ENCODE results near the gene DNAJA4.

Gene DNAJA4

DNA sequence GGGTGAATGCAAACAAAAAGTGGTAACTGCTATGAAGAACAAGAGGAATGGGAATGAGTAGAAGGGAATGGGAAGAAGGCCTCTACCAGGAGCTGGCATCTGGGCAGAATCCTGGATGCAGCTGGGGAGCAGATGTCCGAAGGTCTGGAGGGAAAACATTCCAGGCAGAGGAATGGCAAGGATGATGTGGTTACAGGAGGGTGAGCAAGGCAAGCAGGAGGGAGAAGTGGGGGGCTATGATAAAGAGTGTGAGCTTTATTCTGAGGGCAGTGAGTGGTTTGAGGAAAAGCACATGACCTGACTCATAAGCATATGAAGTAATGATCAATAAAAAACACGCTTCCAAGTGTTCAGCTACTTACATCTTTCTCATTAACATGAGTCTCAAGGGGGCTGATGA, 18.0 kb downstream of the DNAJA4 start:
- no peak for DNase-seq

DNA sequence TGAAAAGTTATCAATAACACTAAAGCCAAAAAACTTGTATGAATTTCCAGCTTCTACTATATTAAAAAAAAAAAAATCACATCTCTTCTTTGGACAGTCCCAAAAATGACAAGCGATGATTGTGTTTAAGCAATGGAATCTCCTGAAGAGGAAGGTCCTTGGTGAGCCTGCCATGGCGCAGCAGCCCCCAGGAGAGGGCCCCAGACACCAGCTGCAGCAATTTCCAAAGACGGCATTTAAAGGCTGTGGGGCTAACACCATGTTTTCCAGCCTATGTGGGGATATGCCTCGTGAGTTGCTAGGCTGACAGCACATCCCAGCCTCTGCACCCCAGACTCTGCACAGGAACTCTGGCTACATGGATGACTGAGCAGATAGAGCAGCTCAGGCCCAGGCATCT, 20.4 kb downstream of the DNAJA4 start:
- DNase-seq: no peak

DNA sequence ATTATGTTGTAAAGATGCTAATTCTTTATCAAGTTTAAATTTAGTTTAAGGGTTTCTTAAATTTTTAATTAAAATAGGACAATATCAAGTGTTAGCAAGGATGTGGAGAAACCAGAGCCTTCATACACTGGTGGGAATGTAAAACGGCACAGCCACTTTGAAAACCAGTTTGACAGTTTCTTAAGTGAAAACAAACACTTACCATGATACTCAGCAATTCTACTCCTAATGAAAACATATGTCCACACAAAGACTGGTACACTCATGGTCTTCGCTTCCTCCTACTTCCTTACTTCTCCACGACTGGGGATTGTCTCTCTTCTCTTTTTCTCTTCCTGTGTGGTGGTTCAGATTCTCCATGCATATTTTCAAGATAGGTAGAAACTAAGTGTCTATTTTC, 25.9 kb downstream of the DNAJA4 start:
- no peak for DNase-seq

DNA sequence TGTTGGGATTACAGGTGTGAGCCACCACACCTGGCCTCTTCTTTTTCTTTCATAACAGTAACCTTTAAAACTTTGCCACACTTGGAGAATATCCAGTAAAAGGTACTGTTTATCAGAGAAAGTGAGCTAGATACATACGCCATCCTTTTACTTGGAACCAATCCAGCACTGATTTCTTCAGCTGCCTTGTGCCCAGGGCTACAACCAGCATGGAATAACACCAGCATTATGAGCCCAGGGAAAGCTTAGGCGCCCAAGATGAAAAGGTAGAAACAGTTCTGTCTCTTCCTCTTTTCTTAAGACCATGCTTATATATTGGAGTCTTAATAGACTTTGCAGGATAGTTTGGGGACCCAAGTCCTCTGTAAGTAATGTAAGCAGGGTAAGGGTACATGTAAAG, 26.7 kb downstream of the DNAJA4 start:
- DNase-seq: no peak

DNA sequence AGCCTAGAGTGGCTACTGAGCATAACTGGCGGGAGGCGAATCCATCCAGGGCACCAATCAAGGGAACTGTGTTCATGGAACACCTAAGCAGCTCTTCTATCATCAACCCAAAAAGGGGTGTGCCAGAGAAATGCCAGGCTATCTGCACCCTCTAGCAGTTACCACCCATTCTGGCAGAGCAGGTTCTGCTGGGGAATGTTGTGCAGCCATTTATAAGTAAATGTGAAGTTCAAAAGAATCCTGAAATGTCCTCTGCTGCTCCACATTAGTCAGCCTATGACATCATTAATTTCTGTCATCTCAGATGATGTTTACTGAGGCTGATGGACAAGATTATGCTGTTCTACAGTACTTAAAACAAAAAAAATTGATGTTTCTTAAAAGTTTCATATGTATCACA, 27.3 kb downstream of the DNAJA4 start:
- DNase-seq: no peak

DNA sequence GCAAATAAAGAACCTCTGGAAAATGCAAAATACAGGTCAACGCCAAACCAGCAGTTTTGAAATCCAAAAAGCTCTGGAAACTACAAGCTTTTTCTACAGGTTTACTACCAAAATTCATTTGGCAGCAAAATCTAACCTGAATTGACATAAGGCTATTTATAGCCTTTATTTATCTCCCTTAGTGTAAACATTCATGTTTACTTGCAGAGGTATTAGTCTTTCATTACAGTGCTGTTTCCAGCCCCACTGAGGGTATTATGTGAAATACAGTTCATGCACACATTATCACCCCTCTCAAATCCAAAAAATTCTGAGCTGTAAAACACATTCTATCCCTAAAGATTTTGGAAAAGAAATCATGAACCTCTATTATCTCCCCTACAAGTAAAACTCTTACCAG, 27.9 kb downstream of the DNAJA4 start:
- no peak for DNase-seq

DNA sequence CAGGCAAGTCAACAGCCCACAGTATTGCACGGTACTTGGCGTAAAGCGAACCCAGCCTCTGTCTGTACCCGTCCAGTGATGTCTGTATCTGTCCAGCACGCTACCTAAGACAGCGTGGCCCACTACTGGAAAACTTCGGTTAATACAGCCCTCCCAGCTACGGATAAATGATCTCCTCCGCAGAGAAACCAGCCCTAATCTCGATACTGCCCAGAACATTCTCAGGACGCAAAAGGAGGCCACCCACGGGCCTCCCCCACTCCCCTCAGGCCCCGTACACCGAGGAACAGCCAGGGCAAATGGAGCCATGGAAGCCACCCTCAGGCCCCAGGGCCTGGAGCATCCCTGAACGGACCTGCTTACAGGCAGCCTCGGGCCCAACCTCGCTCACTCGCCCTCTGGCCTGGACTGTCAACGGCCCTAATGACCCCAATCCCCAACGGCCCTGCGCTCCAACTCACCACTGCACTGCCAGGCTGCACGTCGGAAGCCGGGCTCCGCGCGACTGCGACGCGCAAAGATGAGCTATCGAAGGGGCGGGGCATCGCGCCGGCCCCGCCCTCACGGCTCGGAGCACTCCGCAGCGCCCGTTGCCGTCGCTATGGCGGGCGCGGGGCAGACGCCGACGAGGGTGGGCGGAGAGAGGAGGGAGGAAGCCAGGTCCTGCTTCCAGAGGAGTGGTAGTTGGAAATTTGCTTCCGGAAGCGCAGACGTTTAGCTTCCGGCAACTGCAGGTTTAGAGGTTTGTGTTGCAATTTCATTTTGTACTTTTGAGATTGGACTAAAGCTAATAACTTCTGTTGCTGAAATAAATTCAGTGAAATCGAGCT, 35.0 kb downstream of the DNAJA4 start, which contains the start of gene SKIC8:
TSS of gene SKIC8 (minus strand) at position 509 of the 830 bp plus-strand sequence. CDS start 3,923 bp downstream, outside the sequence.
- DNase-seq: peak; percentile 81 to 87

DNA sequence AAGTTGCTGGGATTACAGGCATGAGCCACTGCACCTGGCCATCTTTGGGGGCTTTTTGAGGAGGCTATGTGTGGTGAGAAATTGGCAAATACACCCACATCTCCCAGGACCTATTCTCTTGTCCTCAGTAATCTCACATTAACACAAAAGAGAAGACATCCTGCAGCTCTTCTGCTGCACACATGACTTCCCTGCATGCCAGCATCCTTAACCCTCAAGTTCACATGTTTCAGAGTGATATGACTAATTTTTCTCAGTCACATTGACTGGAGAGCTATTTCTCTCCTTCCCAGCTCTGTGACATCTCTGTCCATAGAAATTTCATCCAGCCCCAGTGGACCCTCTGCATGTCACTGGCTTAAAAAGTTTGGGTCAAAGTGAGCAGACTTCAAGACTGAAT, 37.0 kb downstream of the DNAJA4 start:
- no peak for DNase-seq

DNA sequence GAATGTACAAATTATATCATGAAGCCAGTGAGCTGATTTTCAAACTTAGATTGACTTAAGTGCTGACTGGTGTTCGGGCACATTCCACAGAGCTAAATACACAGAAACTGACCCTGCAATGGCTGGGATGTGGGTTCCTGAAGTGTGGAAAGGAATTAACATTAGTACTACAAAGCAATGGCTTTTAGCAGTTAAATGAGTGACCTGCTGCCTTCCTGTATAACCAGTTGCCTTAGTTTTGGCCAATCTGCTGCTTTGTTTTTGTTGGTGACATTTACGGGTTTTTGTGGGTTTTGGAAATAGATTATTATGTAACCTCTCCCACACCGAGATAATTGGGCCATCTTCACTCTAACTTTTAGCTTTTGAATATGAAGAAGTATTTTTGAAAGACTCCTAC, 37.5 kb downstream of the DNAJA4 start:
- DNase-seq: no peak

DNA sequence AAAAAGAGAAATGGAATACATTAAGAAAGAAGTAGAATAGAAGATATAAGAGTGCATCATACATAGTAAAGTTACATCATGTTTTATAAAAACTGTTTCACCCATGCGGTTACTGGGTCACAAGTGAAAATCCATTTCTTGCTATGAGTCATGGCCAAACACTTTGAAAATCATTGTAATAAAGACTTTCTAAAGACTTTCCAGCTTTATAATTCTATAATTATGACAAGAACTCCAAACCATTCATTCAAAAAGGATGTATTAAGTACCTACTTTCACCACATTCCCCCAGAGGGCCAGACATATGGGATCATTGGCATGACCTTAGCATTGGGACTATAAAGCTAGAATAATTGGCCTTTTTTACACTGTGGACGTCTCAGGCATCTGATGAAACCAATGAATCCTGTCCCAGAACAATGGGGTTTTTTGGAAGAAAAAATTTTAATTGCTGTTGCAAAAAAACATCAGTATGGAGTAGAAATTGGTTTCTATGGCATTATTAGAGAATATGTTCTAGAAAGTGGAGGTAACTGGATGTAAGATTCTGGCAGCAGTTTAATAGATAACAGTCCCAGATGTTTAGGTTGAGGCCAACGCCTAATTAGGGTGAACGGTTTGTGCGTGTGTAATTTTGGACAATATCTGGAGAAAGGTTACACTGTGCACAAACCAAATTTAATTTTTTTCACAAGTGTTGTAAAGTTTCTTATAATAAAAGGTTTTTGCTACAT, 38.4 kb downstream of the DNAJA4 start:
- no peak for DNase-seq

DNA sequence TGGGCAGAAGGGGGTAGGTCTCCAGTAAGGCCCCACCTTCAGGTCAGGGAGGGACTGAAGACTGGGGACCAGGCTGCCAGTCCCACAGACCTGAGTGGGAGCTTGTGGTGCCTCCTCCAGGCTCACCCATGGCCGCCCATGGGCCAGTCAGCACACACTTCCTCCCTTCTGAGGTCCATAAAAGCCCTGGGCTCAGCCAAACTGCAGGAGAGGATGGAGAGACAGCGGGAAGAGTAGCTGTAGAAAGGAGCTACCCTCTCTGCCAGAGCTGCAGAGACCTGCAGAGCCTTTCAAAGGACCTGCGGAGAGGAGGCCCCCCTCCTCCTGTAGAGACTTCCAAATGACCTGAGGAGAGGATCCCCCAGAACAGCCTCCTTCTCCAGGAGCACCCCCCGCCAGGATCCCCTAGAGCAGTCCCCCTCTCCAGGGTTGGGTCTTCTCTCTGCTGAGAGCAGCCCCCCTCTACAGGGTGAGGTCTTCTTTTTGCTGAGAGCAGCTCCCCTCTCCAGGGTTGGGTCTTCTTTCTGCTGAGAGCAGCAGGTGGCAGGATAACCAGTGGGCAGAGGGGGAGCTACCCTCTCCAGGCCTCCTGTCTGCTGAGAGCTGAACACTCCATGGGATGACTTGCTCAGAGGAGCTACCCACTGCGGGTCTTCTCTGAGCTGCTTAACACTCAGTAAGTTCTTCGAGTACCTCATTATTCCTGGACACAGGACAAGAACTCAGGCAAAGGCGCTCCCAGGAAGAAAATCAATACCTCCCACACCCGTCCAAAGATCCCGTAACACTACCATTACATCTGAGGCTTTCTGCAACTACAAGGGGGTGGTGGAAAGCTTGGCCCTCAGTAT, 40.1 kb downstream of the DNAJA4 start:
- no peak for DNase-seq

DNA sequence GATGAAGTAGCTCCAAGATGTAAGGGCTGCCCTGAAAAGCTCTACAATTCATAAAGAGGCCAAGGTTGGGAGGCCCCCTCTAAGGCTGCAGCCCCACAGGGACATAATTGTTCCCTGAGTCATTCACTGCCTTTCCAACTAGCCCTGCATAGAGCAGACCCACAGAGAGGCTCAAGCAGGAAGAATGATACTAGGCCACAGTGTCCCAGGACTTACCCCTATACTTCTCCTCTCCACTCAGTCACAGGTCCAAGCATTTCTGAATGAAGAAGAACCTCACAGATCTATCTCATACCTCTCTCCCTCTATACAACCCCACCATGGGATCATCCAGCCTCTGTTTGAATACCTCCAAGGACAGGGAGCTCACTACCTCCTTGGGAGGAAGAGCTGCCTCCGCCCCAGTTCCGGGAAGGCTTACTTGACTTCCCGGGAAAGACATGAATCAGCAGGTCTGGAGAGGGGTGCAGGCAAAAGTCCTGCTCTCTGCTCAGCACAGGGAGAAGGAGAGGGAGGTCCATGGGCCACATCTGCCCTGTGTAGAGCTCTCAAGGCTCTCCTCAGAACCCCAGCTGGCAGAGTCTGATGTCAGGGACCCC, 41.9 kb downstream of the DNAJA4 start:
- DNase-seq: no peak

DNA sequence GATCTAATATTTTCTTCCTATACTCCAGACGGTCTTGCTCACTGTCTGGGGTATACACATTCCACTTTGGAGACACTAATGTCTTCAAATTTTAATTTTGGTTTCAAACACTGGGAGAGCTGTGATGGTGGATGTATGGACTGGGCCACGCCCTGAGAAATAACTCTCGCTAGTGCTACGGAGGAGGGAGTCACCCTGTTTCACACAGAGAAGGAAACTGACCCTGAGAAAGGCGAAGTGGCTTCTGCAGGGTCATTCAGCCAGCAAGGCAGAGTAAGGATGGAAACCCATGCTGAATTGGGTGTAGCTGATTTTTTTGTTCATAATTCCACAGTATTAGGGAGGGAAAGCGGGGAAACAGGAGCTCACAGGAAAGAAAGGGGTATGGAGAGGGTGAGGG, 43.6 kb downstream of the DNAJA4 start:
- no peak for DNase-seq

DNA sequence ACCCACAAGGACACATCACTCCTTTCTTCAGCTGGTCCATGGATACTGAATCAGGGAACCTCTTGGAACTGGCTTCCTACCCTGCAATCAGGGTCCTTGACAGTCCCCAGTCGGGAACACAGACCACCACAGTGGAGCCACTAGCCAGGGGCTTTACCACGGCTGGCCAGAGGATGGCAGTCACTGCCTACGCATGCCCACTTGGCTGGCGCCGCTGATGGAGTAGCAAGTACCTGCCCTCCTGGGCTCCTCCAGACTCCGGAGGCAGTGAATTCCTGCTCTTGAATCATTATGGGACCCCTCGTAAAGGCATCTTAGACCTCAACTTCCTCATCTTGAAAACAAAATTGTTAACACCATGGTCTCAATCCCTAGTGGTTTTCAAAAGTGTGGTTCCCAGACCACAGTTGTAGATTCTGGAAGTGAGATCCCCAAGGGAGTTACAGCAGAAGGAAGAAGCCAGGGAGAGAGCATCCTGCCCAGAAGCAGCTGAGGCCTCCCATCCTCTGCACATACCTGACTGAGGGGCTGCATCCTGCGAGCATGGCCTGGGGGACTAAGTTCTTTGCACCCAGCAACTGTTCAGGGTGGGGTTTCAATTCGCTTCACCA, 44.2 kb downstream of the DNAJA4 start:
- DNase-seq: peak; percentile 35 to 50

DNA sequence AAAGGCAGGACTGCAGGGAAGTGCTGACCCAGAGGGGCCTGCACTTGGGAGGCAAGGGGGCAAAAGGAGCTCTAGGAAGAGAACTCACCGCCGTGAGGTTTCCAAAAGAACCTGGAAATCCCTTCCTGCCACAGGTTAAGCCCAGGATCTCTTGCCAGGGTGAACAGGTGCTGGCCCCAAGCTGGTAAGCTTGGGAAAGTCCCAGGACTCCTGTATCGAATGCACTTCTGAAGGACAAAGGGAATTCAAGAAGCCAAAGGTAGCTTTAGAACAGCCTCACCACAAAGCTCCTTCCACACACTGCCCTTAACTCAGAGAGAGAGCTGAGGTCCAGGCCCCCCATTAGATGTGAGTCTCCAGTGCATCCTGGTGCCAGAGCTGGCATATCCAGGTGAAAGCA, 46.9 kb downstream of the DNAJA4 start:
- no peak for DNase-seq

DNA sequence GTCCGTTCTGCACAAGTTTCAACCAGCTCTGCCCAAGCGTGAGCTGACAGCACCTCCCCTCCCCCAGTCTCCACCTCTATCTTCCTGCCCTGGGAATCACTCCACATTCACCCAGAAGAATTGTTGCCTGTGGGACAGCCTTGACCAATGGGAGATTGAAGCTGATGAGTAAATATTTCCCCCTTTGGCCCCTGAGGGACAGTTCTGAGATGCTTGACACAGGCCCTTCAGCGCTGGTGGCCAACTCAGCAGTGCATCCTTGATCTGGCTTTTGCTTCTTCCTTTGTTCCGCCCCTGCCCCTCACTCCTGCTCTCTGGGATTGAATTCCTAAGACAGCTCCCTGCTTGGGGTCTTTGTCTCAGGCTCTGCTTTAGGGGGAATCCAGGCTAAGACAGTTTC, 48.2 kb downstream of the DNAJA4 start:
- no peak for DNase-seq

DNA sequence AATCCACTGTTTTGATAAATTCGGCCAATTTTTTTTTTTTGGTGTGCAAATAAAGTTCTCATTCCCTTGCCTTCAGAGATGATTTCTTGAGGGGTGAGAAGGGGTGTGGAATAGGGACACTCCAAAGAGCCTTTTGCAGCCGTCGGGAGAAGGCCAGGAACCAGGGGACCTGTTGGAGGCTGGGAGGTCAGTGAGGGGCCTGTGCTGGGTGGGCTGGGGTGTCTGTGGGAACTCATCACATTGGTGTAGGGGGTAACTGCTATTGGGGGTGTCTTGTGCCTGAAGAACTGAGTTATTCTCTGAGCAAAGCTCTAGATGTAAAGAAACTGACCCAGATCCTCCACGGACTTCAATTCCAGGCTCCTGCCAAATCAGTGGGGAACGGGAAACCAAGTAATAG, 48.6 kb downstream of the DNAJA4 start:
- DNase-seq: no peak

DNA sequence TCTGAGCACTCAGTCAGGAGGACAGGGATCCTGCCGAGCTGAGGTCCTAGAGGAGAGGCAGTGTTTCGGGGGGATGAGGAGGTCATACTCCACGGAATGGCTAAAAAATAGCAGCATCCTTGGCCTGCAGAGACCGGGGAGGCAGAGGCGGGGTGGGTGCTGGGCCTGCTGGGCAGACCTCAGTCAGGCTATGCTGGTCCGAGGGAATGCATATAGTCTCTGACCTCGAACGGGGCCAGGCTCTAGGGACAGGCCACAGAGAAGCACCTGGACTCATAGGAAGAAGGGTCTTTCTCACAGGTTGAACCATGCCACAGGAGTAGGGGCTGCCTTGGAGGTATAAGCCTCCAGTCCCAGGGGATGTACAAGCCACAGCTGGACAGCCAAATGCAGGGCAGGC, 49.0 kb downstream of the DNAJA4 start:
- DNase-seq: no peak

DNA sequence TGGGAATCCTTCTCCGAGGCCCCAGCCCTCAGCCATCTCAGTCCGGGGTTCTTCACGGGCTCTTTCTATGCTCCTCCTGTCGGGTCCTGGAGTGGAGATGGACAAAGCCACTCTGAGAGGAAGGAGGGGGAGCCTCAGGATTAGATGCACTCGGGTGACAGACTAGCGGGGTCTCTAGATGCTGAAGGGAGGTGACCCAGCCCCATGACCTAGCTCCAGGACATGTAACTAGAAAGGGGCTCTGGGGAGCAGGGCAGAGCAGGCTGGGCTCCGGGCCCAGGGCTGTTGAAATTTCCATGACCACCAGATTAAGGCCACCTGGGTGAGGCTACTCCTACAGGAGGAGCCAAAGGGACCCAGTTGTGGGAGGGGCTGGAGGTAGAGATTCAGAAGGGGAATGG, 49.8 kb downstream of the DNAJA4 start:
- no peak for DNase-seq

DNA sequence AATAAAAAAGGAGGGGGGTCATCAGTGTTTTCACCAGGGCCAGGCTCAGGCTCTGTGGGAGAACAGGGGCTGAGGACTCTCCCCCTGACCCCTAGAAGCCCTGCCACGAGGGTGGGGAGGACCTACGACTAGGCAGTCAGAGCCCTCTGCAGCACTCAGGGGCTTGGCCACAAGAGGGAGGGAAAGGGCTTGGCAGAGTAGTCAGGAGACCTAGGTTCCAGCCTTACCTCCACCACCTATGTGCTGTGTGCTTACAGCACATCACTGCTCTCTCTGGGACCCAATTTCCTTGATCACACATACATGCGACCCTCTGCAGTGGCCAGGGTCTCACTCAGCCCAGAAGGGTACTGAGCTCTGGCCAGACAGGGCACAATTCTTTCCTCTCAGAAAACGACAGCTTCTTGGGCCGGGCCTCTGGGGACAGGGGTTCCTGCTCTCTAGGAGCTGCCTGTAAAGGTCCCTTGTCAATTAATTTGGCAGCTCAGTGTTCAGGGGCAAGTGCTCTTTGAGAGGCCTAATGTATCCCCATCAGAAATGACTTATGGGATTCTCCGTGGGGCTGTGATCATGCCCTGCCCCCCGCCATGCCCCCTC, 51.4 kb downstream of the DNAJA4 start:
- no peak for DNase-seq

DNA sequence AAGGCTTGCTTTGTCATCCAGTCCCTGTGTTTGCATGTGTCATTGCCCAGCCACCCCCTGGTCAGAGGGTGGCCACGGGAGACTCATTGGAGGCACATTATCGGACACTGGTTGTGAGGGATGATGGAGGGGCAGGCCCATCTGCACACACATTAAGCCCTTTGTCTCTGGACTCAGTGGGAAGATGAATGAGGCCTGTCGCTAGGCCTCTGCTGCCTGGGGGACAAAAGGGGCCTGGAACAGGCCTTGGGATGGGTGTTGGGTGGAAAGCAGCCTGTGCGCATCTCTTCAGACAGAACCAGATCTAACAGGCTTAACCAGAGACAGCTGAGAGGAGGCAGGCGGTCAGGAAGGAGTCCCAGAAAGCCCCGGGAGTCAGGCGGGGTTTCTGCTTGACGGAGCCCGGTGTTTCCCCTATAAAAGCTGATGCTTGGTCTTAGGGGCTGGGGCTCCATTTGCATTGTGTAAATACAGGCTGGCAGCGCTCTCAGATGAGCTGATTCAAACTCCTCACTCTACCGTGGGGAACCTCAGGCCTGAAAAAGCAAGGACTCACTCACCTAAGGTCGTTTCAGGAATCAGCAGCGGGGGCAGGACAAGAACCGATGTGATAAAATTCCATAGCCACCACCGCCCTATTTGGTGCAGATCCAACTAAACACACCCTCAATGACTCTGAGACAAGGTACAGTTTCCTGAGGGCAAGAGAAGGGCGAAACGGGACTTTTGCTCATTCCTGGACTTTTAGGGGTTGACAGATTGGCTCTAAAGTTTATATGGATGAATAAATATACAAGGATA, 52.1 kb downstream of the DNAJA4 start:
- no peak for DNase-seq

Data from NCI-H1930 (cell line).